Umbilical cord (tissue), 2 donors: Measurements from ENCODE around the gene COL9A3. TPM values are rescaled to one million over a fixed set of nuclear protein-coding genes. Genes with fewer than 3 reads are reported as not detected.

Experiments
- DNase-seq: peaks from one replicate; pipeline ENCODE4 v3.0.0-alpha.2; 2015; ENCODE audit warnings: low spot score
- total RNA-seq: library from RNA; depleted of rRNA; stranded (reverse); fragments of >200 nt; gene quantifications from one replicate; pipeline ENCODE4 v1.2.3, GENCODE V29; 2014; ENCODE audit warnings: low replicate concordance; ENCODE audit not compliant: insufficient read depth

COL9A3 gene
- total RNA-seq, 1 donor from 2014 or later: 37.1 TPM

GRCh38 chr20:62855120-62855519 lies 38.3 kb downstream of the COL9A3 start:
- no peak for DNase-seq

- no peak for DNase-seq
Observed at GRCh38 chr20:62856931-62857619, 40.2 kb downstream of the COL9A3 start.

- no peak for DNase-seq
Observed at GRCh38 chr20:62858058-62858830, 41.4 kb downstream of the COL9A3 start.

GRCh38 chr20:62859721-62860120 lies 42.9 kb downstream of the COL9A3 start:
- no peak for DNase-seq

- peak; percentile 60 for DNase-seq
Observed at GRCh38 chr20:62860391-62860923, 43.6 kb downstream of the COL9A3 start.

GRCh38 chr20:62860924-62861691 lies 44.3 kb downstream of the COL9A3 start:
- DNase-seq: no peak

GRCh38 chr20:62861726-62862336 lies 45.0 kb downstream of the COL9A3 start, which contains the start of gene TCFL5:
TCFL5 (minus strand) TSS chr20:62861822; CDS start chr20:62861670, 152 bp downstream.
- DNase-seq: peak; percentile 88

- DNase-seq: no peak
Observed at GRCh38 chr20:62864207-62864606, 47.4 kb downstream of the COL9A3 start.

GRCh38 chr20:62872184-62872847 lies 55.5 kb downstream of the COL9A3 start:
- DNase-seq: no peak

GRCh38 chr20:62872862-62873261 lies 56.0 kb downstream of the COL9A3 start:
- DNase-seq: no peak

GRCh38 chr20:62873280-62873679 lies 56.4 kb downstream of the COL9A3 start:
- DNase-seq: no peak

- DNase-seq: peak; percentile 48
Observed at GRCh38 chr20:62873681-62874031, 56.8 kb downstream of the COL9A3 start.

GRCh38 chr20:62874964-62875344 lies 58.1 kb downstream of the COL9A3 start:
- no peak for DNase-seq

- peak; percentile 93 for DNase-seq
Observed at GRCh38 chr20:62875419-62876361, 58.8 kb downstream of the COL9A3 start.

- no peak for DNase-seq
Observed at GRCh38 chr20:62876501-62876901, 59.7 kb downstream of the COL9A3 start.

- no peak for DNase-seq
Observed at GRCh38 chr20:62876902-62877816, 60.3 kb downstream of the COL9A3 start.

GRCh38 chr20:62878244-62879038 lies 61.6 kb downstream of the COL9A3 start:
- no peak for DNase-seq
